GM15510 (cell line): ENCODE results near the gene ITGA2B.

ENCODE experiments used
- POLR2A ChIP-seq: IDR thresholded peaks from 3 replicates; pipeline ENCODE4 v1.6.1; 2011; ENCODE audit warnings: borderline replicate concordance; ENCODE audit not compliant: insufficient read length; ENCODE audit errors: extremely low read depth

Gene ITGA2B

DNA sequence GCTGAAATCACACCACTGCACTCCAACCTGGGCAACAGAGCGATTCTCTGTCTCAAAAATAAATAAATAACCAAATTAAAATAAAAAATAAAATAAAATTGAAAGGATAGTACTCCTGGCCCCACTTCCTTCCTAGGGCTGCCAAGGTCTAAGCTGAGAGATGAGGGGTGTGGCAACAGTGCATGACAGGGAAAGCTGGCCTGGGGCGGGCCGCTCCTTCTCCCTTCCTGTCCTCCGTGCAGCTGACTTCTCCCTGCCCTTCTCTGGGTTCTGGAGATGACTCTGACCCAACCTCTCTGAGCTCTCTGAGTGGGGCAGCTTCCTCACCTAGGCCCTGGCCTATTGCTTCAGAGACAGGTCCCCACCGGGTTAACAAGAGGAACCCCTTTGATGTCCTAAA, 56.1 kb downstream of the ITGA2B start:
- TF ChIP-seq POLR2A: no peak

- no peak for TF ChIP-seq POLR2A
Observed at GRCh38 chr17:44331249-44331760, 58.1 kb downstream of the ITGA2B start.

- TF ChIP-seq POLR2A: no peak
Observed at GRCh38 chr17:44327715-44328449, 61.6 kb downstream of the ITGA2B start.

GRCh38 chr17:44326861-44327444, 62.5 kb downstream of the ITGA2B start:
- TF ChIP-seq POLR2A: peak; percentile 59

- peak; percentile 91 for TF ChIP-seq POLR2A
Observed at GRCh38 chr17:44324571-44325275, 64.7 kb downstream of the ITGA2B start, which contains the start of gene SLC25A39. SLC25A39 (minus strand) TSS chr17:44324823; CDS start chr17:44323562, 1,261 bp downstream.

DNA sequence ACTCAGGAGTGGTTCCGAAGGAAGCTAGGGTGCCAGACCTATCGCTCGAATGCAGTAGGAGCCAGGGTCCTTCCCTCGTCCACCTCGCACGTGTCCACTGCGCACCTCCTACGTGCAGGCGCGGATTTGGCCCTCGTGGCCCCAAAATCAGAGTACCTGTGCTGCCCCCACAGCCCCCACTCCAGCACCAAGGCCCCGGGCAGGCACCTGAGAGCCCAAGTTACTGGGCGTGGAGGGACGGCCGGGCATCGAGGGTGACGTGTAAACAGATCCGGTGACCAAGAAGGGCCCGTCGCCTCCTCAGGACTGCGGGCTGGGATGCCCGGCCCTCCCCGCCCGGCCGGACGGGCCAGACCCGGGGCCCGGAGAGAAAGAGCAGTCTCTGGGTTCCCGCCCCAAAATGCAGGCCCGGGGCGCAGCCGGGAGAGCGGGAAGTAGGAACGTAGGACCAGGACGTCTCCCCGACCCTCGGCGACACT, 65.3 kb downstream of the ITGA2B start:
- TF ChIP-seq POLR2A: no peak

DNA sequence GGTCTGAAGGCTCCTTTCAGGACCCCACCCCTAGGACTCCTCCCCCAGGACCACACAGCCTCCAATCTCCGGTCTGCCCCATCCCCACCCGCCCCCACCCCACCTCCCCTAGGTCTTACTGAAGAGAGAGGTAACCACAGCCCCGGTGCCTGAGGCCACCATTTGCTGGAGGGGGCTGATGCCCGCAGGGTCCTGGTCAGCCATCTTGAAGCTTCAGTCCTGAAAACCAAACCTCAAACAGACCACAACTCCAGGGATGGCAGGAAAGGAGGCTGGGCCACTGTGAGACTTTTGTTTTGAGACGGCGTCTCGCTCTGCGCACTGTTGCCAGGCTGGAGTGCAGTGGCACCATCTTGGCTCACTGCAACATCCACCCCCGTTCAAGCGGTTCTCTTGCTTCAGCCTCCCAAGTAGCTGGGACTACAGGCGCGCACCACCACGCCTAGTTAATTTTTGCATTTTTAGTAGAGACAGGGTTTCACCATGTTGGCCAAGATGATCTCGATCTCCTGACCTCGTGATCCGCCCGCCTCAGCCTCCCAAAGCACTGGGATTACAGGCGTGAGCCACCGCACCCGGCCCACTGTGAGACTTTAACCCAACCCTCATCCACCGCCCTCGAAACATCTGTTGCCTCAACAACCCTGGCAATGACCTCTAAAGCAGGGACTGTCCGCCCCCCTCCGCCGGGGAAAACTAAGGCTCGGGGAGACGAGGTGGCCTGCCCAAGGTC, 65.9 kb downstream of the ITGA2B start:
- no peak for TF ChIP-seq POLR2A

DNA sequence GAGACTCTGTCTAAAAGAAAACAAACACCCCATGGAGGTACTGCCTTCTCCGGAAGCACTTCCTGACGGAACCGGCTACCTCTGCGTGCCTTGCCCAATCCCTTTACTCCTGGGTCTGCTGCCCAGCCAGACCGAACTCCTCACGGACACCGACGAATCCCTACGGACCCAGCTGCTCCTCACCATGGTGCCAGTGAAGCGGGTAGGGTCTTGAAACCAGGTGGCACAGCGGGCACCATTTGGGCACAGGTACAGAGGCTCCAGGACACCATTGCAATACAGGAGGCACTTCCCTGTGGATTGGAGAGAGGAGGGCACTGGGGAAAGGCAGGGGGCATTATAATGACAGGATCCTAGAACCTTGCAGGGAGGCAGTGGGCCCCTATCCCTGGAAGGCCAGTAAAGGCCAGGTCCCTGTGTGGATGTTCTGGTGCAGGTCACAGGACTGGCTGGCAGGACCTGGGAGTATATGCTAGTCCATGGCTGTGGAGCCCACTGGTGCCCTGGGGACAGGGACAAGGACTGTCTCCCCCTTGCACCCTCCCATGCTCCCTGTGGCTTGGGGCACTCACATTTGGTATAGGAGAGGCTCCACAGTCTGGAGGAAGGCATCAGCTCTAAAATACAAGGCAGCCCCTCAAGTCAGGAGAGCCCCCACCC, 67.1 kb downstream of the ITGA2B start:
- no peak for TF ChIP-seq POLR2A
